ENCODE data around the gene FADD. TPM values are rescaled to one million over a fixed set of nuclear protein-coding genes. Genes with fewer than 3 reads are reported as not detected.

FADD gene
- total RNA-seq, 4 donors from 2014 or later: 23.9 to 34.5 (median 25.1) TPM

GRCh38 chr11:70252844-70253243 is 49.7 kb downstream of the FADD start:
- 97 to 99% methylated on average over 12 of the region's 12 CpGs for WGBS, 2 donors
- Histone ChIP-seq H3K4me1 (no peaks in the 10 kb centered on the region), H3K27ac (no peak overlapping the region), H3K4me3 (no peak overlapping the region), H3K36me3 (no peaks in the 10 kb centered on the region), H3K9me3 (no peaks in the 10 kb centered on the region), H3K27me3 (no peaks in the 10 kb centered on the region)
- DNase-seq (ENCODE audit: low spot score in 2 of 2): no peak
- no peak for TF ChIP-seq POLR2A (IDR thresholded peaks at IDR 0.05)
- no peak for TF ChIP-seq CTCF (IDR thresholded peaks at IDR 0.05)
- TF ChIP-seq EP300 (IDR thresholded peaks at IDR 0.05): no peak

GRCh38 chr11:70255477-70256116 is 52.5 kb downstream of the FADD start:
- no peaks in the 10 kb centered on the region for H3K4me1 ChIP-seq
- no peak for DNase-seq (ENCODE audit: low spot score in 2 of 2)
- TF ChIP-seq CTCF (IDR thresholded peaks at IDR 0.05) (no peak), EP300 (IDR thresholded peaks at IDR 0.05) (no peak), POLR2A (IDR thresholded peaks at IDR 0.05) (no peak)
- H3K36me3 ChIP-seq: no peaks in the 10 kb centered on the region
- no peaks in the 10 kb centered on the region for H3K9me3 ChIP-seq
- no peaks in the 10 kb centered on the region for H3K27me3 ChIP-seq
- WGBS, 2 donors: 73 to 75% methylated on average over 12 of the region's 12 CpGs
- H3K27ac ChIP-seq: no peak overlapping the region
- no peak overlapping the region for H3K4me3 ChIP-seq

Other genes with a start within 250 kb of the FADD start
- 1 to 10 TPM; 1.7 to 6.3 (median 4.1) TPM for gene ANO1, start 125.0 kb upstream of the FADD start, total RNA-seq
- 10 to 100 TPM; 43.7 to 82.8 (median 69.3) TPM for gene PPFIA1, start 67.4 kb downstream of the FADD start, total RNA-seq
- gene CTTN, start 195.2 kb downstream of the FADD start, total RNA-seq: 100 to 1,000 TPM; 253 to 417 (median 342) TPM

Measured in tibial nerve (tissue), 4 donors.